NCI-H146 treated with DMSO at 0.1 percent for 48 hours (cell line): ENCODE data around the gene RALGAPA1.
"Not testable (repeated sequence)": the region's sequence is repeated elsewhere in the genome, so short reads cannot be mapped to it uniquely, and the experiment has no call there.

Experiments used
- DNase-seq: peaks from one replicate; lab custom pipeline; 2025; ENCODE audit not compliant: unreplicated experiment; lab: John Stamatoyannopoulos, UW

RALGAPA1 gene

DNA sequence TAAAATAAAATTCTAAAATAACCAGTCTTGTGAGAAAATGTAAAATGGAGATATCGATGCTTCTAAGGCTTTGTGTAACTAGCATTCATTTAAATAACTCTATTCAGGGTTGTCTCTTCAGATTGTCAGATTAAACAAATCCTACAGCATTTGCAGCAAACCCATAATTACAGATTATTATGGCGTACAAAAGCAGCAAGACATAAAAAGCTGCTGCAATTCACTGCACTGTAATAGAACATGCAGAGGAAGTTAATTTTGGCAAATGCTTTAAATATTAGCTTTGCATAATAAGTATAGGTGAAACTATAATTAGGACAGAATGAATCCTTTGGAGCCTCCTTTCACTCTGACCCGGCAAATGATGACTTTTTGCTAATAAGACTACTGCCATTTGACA lies 176.8 kb downstream of the RALGAPA1 start:
- DNase-seq, result peak; percentile 82

DNA sequence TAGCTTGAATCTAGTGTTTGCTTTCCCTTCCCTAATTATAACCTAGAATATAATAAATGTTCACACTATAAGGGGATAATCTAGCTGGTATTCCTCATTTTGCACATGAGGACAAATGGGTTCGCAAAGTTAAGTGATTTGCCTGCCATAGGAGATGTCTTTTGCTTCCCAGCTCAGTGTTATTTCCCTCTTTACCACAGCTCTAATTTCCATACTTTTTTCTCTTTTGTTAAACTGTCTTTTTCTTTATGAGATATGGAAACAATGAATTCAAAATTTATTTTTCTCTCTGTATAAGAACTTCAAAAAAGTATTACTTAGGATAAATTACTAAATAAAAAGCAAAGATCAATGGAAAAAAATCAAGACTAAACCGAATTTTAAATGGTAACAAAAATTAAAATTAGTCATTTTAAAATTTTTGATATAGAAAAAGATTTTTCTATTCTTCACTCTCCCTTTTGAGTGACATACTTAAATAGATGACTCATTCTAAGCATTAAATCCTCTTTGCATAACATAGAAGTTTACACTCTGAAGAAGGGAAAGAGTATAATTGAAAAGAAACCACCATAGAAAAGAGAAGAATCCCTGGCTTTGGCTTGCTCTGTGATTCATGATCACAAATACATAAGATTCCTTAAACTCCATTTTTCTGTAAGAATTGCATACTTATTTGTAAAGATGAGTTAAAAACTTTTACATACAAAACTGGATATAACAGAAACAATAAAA lies 177.9 kb downstream of the RALGAPA1 start:
- DNase-seq, result peak; percentile 22

DNA sequence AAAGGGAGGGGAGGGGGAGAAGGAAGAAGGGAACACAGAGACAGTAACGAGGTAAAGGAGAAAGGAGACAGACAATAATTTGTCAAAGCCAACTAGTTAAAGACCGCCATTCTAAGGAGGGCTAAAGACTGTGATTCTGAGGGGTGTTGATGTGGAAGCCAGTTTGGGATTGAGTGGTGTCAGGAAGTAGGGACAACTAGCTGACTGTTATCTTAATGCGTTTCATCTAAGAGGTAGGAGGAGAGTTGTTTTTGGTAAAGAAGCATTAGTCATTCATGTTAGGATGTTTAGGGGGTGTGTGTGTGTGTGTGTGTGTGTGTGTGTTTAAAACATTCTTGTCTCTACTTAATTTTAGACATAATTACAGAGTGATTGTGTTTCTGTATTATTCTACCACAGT lies 180.1 kb downstream of the RALGAPA1 start:
- no peak for DNase-seq

DNA sequence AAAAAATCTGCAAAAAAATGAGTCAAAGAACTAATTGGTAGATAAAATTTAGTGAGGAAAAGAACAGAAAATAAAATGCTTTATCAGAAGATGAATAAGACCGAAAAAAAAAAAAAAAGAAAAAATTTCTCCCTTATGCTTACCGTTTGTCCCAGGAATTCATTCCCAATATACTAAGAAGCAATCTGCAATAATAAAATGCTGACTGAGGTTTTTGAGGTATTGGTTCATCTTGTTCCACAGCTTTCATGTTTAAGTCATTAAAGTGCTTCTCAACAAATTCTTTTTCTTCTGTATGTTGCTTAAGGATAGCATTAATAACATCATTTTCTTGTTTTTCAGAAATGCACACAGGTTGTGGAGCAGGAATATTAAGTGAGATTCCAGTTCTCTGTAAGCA lies 182.1 kb downstream of the RALGAPA1 start:
- DNase-seq, result not testable (repeated sequence)

DNA sequence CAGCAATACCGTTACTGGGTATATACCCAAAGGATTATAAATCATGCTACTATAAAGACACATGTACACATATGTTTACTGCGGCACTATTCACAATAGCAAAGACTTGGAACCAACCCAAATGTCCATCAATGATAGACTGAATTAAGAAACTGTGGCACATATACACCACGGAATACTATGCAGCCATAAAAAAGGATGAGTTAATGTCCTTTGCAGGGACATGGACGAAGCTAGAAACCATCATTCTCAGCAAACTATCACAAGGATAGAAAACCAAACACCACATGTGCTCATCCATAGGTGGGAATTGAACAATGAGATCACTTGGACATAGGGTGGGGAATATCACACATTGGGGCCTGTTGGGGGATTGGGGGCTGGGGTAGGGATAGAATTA lies 187.1 kb downstream of the RALGAPA1 start:
- not testable (repeated sequence) for DNase-seq

DNA sequence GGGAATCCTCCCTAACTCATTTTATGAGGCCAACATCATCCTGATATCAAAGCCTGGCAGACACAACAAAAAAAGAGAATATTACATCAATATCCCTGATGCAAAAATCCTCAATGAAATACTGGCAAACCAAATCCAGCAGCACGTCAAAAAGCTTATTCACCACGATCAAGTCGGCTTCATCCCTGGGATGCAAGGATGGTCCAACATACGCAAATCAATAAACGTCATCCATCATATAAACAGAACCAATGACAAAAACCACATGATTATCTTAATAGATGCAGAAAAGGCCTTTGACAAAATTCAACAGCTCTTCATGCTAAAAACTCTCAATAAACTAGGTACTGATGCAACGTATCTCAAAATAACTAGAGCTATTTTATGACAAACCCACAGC lies 189.1 kb downstream of the RALGAPA1 start:
- not testable (repeated sequence) for DNase-seq

DNA sequence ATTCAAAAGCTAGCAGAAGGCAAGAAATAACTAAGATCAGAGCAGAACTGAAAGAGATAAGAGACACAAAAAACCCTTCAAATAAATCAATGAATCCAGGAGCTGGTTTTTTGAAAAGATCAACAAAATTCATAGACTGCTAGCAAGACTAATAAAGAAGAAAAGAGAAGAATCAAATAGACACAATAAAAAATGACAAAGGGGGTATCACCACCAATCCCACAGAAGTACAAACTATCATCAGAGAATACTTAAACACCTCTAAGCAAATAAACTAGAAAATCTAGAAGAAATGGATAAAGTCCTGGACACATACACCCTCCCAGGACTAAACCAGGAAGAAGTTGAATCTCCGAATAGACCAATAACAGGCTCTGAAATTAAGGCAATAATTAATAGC lies 189.6 kb downstream of the RALGAPA1 start:
- not testable (repeated sequence) for DNase-seq

DNA sequence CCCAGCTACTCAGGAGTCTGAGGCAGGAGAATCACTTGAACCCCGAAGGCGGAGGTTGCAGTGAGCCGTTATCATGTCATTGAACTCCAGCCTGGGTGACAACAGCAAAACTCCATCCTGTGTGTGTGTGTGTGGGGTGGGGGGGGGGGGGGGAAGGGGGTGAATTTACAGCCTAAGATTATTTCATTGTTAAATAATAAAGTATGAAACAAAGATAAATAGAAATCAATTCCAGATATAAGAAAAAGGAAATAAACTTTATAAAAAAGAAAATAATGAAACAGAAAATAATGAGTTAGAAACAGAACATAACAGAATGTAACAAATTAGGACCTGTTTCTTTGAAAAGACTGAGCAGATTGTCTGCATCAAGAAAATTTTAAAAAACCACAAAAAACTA lies 191.6 kb downstream of the RALGAPA1 start:
- DNase-seq, result no peak

DNA sequence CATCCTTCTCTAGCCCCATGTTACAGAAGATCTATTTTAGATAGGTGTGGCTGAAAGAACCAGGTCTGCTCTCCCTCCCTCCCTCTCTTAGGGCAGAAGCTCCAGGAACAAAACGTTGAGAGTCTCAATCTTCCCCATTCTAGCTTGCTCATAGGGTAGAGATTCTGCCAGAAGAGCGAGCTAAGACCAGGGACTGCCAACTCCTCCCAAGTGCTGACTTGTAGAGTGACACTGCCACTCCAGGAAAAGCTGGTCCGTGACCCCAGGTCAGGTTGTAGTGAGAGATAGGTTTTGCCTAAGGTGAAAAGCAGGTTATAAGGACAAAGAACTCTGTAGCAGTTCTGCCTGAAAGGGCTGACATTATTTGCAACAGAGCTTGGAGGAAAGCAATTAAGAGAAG lies 201.7 kb downstream of the RALGAPA1 start:
- no peak for DNase-seq

DNA sequence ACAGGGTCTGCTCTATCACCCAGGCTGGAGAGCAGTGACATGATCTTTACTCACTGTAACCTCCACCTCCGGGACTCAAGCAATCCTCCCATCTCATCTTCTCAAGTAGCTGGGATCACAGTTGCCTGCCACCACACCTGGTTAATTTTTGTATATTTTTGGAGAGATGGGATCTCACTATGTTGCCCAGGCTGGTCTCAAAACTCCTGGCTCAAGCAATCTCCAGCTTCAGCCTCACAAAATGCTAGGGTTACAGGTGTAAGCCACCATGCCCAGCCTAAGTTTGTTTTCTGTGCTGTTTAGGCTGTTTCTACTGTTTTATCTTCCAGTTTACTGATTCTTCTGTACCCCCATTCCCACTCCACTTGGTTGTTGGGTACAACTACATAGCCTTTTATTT lies 208.8 kb downstream of the RALGAPA1 start:
- no peak for DNase-seq

DNA sequence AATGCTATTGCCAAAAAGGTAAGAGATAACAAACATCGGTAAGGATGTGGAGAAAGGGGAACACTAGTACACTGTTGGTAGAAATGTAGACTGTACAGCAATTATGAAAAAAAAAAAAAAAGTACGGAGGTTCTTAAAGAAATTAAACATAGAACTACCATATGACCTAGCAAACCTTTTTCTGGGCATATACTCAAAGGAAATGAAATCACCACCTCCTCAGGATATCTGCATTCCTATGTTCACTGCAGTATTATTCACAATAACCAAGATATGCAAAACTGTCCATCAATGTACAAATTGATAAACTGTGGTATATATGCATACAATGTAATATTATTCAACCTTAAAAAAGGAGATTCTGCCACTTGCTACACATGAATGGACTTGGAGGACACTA lies 214.5 kb downstream of the RALGAPA1 start:
- DNase-seq, result no peak

DNA sequence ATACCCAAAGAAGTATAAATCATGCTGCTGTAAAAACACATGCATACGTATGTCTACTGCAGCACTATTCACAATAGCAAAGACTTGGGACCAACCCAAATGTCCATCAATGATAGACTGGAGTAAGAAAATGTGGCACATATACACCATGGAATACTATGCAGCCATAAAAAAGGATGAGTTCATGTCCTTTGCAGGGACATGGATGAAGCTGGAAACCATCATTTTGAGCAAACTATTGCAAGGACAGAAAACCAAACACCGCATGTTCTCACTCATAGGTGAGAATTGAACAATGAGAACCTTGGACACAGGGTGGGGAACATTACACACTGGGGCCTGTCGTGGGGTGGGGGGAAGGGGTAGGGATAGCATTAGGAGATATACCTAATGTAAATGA lies 221.7 kb downstream of the RALGAPA1 start:
- DNase-seq, result not testable (repeated sequence)

DNA sequence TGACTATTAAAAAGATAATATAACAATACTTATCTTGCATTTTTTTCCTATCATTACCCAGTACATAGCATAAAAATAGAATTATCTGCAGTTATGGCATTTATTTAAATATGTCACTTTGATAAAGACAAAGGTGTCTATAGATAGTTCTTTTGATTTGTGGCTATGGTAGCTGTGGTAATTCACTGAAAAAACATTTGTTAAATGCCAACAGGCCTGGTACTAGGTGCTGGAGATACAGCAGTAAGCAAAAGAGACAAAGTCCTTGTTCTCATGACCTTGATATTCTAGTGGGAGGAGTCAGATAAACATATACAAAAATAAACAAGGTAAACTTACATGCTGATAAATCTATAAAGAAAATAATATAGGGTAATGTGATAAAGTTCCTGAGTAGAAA lies 230.5 kb downstream of the RALGAPA1 start:
- DNase-seq, result no peak

DNA sequence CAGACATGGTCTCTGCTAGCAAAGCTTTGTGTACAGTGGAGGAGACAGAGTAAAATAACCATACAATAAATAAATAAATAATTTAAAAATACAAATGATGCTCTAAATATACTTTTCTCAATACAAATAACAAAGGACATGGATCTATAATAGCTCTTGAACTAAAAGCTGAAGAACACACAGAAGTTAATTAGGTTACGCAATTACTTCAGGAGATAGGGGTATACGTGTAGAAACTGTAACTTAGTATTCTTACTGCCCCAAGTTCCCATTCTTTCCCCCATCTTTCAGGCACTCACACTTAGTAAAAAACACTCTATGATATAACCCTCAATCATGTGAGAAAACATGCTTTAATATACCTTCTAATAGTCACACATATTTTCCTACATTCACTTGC lies 231.0 kb downstream of the RALGAPA1 start:
- no peak for DNase-seq

DNA sequence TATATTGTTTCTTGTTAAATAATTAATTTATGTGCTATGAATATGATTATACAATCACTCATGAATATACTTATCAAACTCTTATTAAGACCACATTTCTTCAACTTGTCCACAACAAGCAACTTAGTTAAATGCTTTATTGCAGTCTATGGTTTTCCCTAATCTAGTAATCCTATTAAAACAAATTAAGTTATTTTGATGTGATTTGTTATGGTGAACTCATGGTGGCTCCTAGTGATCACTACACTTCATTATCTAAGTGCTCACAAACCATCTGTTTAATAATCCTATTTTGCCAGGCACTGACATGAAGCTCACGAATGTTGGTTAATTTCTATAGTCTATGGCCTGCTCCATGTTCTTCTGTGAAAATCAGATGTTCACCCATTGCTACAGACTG lies 232.2 kb downstream of the RALGAPA1 start:
- no peak for DNase-seq

DNA sequence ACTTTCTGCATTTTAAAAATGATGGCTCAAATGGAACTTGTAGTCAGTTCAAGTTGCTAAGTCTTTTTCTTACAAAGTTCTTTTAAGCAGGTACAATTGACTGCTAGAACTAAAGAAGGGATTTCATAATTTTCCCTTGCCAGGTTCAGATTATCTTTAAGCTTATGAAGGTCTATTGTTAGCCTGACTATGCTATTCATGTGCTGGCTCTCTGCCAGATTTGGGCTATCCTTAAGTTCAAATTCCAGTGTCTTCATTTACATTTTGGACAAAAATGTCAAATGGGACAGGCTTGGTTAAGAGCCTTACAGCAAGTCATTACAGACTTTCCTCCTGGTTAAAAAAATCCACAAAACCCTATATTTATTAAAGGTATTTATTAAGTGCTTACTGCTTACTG lies 232.8 kb downstream of the RALGAPA1 start:
- DNase-seq, result no peak

DNA sequence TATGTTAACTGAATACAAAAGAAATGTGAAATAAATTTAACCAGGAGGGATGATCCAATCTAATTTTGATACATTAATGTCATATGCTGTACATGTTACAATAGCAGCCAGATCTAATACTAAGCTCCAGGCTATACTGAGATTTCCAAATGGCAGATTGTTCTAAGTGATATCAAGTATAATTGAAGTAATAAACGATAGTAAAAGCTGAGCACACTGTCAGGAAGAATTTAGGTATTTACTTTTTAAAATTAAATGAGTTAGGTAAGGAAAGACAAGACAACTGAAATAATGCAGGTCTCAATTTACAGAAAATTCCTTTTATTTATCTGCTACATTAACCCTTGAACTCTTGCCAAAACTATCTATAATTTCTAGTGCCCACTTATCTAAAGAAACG lies 235.2 kb downstream of the RALGAPA1 start:
- no peak for DNase-seq

DNA sequence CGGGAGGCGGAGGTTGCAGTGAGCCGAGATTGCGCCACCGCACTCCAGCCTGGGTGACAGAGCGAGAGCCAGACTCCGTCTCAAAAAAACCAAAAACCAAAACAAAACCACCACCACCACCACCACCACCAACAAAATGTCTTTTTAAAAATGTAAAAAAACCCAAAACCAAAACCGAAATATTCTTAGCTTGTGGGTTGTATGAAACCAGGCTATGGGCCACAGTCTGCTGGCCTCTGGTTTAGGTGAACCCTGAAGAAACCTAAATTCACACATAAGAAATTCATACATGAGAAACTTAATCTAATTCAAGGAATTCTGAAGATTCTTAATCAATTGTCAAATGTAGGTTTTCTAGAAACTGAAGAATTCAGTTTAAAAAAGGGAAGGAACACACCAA lies 237.5 kb downstream of the RALGAPA1 start:
- DNase-seq, result no peak

DNA sequence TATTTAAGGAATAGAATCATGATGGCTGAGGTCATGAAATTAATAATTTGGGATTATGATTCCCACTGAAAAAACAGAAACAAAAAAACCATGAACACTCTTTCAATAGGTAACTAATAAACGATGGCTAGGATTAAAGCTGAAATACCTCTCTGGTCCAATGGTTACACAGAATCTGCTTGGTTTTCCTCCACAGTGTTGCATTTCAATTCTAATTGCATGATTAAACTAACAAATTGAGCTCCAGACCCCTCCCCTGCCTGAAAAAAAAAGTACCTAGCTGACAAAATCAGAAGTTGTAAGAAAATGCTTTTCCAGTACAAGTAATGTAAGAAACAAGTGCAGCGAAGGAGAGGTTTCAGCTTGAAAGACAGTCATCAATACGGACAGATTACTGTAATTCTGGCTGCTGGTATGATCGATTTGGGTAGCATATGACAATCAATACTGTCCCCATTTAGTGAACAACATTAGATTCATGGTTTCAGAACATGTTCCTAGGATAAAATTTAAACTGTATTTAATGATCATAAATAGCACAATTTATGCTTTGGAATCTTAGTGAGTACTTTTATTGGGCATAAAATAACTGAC lies 243.1 kb downstream of the RALGAPA1 start:
- DNase-seq, result no peak

DNA sequence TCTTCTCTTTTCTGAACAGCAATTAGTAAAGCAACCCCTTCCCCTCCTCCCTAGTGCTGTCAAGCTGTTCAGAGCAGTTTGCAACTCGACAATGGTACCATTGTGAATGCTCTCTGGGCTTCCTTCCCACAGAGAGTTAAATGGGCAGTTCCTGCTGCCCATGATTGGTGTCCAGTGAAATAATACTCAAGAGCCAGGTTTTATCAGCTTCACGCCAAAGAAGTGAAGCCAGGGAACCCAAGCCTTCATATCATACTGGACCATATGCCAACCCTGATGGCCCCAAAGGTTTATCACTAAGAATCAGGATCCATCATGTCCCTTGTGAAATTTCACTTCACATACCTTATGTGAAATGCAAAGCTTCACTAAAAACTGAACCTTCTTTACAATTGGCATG lies 250.4 kb downstream of the RALGAPA1 start:
- DNase-seq, result peak; percentile 57

DNA sequence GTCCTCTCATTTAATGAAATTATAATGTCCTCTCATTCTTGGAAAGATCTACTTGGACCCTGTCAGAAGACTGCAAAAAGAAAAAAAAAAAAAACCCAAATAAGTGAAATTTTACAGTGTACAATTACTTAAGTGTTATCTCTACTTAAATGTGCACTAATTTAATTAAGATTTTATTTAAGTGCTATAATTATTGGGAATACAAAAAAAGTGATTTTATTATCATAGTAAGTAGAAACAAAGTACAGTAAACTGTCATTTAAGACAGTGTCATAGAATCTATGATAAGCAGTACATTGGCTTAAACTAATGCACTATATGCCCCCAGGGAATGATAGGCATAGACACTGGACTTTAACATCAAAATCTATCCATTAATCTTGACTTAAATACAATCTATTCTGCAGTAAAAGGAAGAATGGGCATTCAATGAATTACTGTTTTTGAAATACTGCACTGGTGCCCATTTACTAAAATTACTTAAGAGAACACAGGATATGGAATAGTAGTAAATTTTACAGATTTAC lies 251.8 kb downstream of the RALGAPA1 start:
- DNase-seq, result no peak

DNA sequence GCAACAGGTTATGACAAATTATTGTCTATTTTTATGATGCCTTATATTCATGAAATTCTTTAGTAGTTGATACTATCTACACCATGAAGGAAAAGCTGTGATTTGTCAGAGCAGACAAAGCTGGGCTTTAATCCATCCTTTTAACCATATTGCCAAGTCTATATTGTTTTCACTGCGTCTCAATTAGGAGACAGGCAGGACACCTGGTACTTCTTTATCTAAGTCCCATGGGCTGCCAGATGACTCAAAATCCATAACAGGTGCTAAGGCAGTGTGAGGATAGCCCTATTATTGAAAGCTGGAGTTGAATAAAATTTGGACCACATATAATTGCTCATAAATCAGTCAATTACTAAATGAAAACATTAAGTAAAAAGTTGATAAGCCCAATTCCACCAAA lies 252.5 kb downstream of the RALGAPA1 start:
- peak; percentile 72 for DNase-seq

DNA sequence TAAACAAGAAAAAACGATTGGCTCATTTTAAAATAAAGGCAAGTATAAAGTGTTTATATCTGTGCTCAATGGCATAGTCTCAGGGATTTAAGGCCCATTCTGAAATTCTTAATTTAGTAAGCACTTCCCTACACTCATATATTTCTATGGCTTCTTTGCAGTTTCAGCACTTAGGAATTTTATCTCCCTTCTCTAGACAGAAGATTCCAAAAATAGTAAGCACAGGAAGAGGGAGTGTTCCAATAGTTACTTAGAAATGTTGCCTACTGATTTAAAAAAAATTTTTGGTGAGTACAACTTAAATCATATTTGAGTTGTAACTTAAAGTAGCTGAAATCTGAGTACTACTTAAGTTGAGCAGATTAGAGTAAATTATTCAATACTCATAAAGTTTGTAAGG lies 255.3 kb downstream of the RALGAPA1 start:
- DNase-seq, result no peak
